KBM-7 (cell line): ENCODE results near the gene COL13A1.
A peak's percentile ranks its signal among the peaks of the same experiment; 100 is the strongest.

ENCODE experiments used
- DNase-seq: peaks from one replicate; pipeline ENCODE4 v3.0.0-alpha.2; 2015
- in situ Hi-C: fragments of 300-500 bp; cut with MboI; formaldehyde crosslinking; loops from 2 replicates; pipeline ENCODE4 v1.14.3; 2020; ENCODE audit warnings: low sequenced_read_pairs, low pct_unique_long_range_greater_than_20kb, mixed read lengths

COL13A1 gene

GRCh38 chr10:69965086-69965485 is 163.4 kb downstream of the COL13A1 start:
- in situ Hi-C loops: no loop called here
- DNase-seq: no peak

DNA sequence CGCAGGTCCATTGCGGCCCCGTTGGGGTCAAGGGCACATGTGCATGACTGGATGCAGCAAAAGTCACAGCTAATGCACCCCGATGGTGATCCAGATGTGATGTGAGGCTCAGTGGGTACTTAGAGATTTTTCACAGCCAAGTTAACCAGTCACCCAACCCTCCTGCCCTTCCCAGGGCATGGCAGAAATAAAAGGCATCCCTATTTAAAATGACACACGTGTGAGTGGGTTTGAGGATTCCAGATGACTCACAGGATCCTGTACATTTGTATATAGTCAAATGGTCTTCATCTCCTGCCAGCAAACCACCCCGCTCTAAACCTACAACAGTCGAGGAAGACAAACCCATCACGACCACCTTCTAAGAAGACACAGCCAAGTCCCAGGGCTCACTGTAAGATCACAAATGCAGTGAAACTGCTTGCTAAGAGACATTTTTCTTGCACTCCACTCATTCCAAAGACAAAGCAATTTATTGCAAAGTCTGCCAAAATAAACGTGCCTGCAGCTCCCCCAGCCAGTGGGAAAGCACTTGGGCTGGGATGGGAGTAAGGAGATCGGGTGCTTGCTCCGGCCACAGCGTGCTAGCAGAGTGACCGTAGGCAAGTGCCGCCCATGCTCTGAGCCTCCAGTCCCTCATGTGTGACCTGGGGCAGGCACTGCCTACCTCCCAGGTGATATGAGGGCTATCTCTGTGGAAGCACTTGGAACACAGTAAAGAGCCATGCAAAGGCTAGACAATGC is 164.4 kb downstream of the COL13A1 start:
- DNase-seq: no peak
- in situ Hi-C loops: no loop called here

DNA sequence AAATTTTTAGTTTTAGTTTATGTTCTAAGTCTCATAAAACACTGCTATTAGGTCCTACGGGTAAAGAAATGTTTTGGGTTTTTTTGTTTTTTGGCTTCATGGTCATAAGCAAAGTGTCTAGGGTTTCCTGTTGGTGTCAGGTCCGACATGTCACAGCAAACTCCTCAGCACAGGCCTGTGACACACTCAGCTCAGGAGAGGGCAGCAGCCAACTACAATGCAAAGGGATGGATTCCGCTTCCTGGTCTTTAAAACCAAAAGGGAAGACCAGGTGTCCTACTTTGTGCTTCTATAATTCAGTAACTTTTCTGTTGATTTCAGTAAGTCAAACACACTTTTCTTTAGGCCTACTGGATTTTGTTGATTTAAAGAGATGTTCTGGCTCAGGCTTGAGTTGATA is 167.1 kb downstream of the COL13A1 start:
- DNase-seq: no peak
- in situ Hi-C loops: no loop called here

GRCh38 chr10:69969977-69970376 is 168.3 kb downstream of the COL13A1 start:
- DNase-seq: no peak
- in situ Hi-C loops: no loop called here

DNA sequence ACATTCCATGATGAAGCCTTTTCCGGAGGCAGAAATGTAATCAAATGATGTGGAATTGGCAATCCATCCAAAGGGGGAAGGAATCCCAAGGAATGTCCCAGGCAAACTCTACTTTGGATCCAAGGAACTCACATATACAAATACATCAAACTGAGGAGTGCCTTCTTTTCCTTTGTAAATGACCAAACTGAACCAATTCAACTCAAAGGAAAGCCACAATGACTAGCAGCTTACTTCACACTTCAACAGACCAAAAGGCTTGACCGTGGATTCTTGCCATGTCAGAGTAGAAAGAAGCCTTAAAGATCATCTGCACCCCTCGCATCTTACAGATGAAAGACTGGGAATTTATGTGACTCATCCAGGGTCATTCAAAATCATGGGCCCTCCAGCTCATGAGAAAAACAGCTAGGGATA is 171.3 kb downstream of the COL13A1 start:
- no peak for DNase-seq
- in situ Hi-C loops: no loop called here

- in situ Hi-C loops: no loop called here
These were observed 172.0 kb downstream of the COL13A1 start for GRCh38 chr10:69973678-69974077.

DNA sequence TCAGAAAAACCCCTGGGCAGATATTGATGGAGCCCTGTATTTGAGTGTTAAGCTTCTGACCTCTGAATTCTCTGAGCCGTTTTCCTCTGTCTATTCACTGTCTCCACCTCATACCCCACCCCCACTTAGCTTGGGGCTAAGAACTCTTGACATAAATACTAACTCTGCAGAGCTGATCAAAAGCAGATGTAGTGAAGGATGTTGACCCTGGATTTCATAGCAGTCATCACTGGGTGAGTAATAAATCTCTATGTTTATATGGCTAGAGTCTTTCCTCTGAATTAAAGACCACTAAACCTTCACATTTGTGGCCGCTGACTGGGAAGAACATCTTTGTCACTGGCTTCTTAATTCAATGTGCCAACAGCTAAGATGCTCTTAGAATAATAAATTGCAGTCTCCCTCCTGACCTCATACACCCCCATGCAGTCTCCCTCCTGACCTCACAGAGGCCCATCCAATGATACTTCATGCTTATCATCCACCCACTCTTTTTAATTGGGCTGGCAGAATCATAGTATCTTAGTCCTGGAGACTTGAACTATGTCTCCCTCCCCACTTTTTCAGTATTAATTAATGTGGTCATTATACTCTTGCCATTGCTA is 172.9 kb downstream of the COL13A1 start:
- no peak for DNase-seq
- in situ Hi-C loops: no loop called here

More at GRCh38 chr10:69973678-69974077, 172.0 kb downstream of the COL13A1 start:
- no peak for DNase-seq

DNA sequence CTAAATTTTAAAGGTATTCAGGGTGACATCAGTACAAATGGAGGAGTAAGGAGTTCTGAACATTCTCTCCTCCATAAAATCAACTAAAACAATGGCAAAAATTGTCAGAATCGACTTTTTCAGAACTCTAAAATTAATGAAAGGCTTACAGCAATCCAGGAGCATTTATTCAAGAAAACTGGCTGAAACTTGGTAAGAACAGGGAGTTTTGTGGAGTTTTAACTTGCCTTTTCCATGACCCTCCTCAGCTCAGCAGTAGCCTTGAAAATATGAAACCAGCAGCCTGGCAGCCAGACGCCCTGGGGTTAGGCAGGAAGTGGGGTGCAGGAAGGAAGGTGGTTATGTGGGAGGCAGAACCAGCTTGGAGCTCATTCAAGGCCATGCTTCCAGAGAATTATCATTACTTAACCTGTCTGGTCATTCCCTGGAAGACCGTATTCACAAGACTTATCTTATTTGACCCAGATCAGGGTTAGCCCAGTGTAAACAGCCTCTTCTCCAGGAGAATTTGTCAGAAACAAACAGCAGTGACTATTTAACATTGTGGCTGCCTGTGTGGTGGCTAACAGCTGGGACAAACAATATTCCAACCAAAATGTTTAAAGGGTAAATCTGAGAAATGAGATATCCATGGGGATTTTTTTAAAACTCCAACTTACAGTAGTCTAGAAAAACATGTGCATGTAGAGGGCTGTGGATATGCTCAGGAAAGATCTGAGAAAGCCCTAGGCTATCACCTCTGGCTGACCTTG is 175.3 kb downstream of the COL13A1 start:
- no peak for DNase-seq
- in situ Hi-C loops: no loop called here

GRCh38 chr10:69979174-69979573 is 177.5 kb downstream of the COL13A1 start:
- in situ Hi-C loops: no loop called here
- no peak for DNase-seq

GRCh38 chr10:69980672-69981071 is 179.0 kb downstream of the COL13A1 start:
- in situ Hi-C loops: no loop called here
- no peak for DNase-seq

- in situ Hi-C loops: no loop called here
- DNase-seq: no peak
These were observed 186.4 kb downstream of the COL13A1 start for GRCh38 chr10:69988094-69988493.

DNA sequence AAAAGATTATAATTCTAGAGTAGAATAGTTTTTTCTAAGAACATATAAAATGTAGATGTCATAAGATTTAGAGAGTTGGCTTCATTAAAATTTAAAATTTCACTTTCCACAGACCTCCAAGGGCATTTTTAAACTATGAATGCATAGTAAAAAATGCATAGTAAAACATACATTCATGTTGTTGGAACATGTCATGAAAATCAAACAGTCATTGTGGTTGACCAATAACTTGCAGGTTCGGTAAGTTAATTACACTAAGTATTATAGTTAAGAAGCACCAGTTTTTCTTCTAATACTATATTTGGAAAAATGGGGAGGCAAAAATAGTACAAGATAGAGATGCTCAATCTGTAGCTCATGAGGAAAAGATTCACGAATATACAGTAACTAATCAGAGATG is 189.4 kb downstream of the COL13A1 start:
- in situ Hi-C loops: no loop called here
- no peak for DNase-seq

DNA sequence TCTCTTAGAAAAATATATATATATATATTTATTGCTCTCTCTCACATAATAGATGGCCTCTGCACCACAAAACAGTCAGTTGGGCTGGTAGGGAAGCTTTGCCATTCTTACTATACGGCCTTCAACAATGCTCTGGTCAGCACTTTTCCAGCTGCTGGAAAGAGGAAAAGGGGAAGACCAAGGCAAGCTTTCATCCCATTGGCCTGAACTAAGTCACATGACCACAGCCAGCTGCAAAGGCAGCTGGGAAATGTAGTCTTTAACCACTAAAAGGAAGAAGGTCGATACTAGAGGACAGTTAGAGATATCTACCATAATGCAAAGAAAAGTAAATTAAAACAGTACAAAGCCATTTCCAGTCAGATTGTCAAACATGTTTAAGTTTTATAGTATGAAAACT is 192.6 kb downstream of the COL13A1 start:
- peak; percentile 51 for DNase-seq
- in situ Hi-C loops: no loop called here

DNA sequence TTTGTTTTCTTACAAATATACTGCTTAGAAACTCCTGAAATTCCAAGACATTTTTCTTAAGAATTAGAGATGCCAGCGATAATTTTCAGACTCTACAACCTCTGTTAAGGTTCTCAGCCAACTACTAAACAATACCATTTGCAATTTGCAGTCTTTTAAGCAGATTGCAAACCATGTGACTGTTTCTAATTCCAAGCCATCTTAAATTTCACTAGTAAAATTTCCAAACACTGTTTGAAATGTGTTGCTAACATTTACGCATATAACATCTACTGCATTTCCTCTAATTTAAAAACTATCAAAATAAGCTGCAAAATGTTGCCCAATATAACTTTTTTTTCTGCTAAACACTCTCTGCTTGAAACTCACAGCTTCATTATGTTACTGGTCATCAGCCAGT is 194.9 kb downstream of the COL13A1 start:
- DNase-seq: no peak
- in situ Hi-C loops: no loop called here

DNA sequence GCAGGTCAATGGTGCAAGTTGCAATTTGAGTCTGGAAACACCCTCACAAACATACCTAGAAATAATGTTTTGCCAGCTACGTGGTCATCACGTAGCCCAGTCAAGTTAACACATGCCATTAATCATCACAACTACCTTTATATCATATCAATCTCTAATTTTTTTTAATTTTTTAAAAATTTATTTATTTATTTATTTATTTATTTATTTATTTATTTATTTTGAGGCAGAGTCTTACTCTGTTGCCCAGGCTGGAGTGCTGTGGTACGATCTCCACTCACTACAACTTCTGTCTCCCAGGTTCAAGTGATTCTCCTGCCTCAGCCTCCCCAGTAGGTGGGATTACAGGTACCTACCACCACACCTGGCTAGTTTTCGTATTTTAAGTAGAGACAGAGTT is 198.6 kb downstream of the COL13A1 start:
- in situ Hi-C loops: no loop called here

GRCh38 chr10:70007116-70007820 is 205.6 kb downstream of the COL13A1 start:
- in situ Hi-C loops: no loop called here
- no peak for DNase-seq

More for the DNA sequence above, 198.6 kb downstream of the COL13A1 start:
- DNase-seq: no peak
